Muscle layer of colon (tissue), 2 donors: Measurements from ENCODE around the gene SULF2.

Experiments used
- H3K27ac ChIP-seq: one replicate; pipeline ENCODE4 v1.7.0; 2013; ENCODE audit warnings: low read depth, mild to moderate bottlenecking, low read length, moderate library complexity
- H3K27me3 ChIP-seq, 2 donors: one replicate each; pipeline ENCODE4 v1.7.0; 2013; ENCODE audit warnings: low read length in 2 of 2, mild to moderate bottlenecking in 2 of 2; ENCODE audit not compliant: insufficient read depth in 2 of 2, control insufficient read depth in 1 of 2
- H3K36me3 ChIP-seq: one replicate; pipeline ENCODE4 v1.7.0; 2013; ENCODE audit warnings: mild to moderate bottlenecking, low read length; ENCODE audit not compliant: insufficient read depth
- H3K4me1 ChIP-seq: one replicate; pipeline ENCODE4 v1.7.0; 2013; ENCODE audit warnings: mild to moderate bottlenecking, low read length; ENCODE audit not compliant: insufficient read depth
- H3K4me3 ChIP-seq, 2 donors: one replicate each; pipeline ENCODE4 v1.7.0; 2013; ENCODE audit warnings: low read length in 2 of 2, low read depth in 1 of 2, mild to moderate bottlenecking in 1 of 2, moderate library complexity in 1 of 2
- H3K9ac ChIP-seq: one replicate; pipeline ENCODE4 v1.7.0; 2013; ENCODE audit warnings: low read length
- H3K9me3 ChIP-seq: one replicate; pipeline ENCODE4 v1.7.0; 2013; ENCODE audit warnings: mild to moderate bottlenecking, low read length
- donor health status: abdominal sarcoma.
- donor health status: Adenocarcinoma of cecum.

The SULF2 gene

DNA sequence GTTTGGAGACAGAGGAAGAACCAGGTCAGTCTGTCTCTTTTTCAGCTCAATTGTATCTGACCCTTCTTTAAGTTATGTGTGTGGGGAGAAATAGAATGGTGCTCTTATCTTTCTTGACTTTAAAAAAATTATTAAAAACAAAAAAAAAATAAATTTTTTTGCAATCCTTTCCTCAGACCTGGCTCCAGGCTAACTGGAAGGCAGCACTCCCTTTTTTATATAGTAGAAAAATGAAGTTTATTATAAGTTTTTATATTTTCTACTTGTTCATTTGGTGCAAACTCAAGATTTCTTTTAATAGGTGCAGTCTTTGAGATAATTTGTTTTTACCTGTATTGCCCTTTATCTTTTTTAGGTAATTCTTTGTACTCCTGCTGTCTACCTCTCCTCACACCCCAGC lies 129.6 kb downstream of the SULF2 start:
- H3K9me3 ChIP-seq = no peaks in the 10 kb centered on the region
- H3K27me3 ChIP-seq = no peaks in the 10 kb centered on the region
- peaks cover 34% of the 10 kb centered on the region for H3K36me3 ChIP-seq
- no peak overlapping the region for H3K9ac ChIP-seq
- no peak overlapping the region for H3K27ac ChIP-seq
- no peak overlapping the region for H3K4me3 ChIP-seq
- no peaks in the 10 kb centered on the region for H3K4me1 ChIP-seq

DNA sequence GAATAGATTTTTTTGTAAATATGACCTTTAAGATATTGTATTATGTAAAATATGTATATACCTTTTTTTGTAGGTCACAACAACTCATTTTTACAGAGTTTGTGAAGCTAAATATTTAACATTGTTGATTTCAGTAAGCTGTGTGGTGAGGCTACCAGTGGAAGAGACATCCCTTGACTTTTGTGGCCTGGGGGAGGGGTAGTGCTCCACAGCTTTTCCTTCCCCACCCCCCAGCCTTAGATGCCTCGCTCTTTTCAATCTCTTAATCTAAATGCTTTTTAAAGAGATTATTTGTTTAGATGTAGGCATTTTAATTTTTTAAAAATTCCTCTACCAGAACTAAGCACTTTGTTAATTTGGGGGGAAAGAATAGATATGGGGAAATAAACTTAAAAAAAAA lies 130.9 kb downstream of the SULF2 start:
- Histone ChIP-seq H3K36me3 (peaks cover 32% of the 10 kb centered on the region), H3K27ac (no peak overlapping the region), H3K9ac (no peak overlapping the region), H3K9me3 (no peaks in the 10 kb centered on the region), H3K4me3 (no peak overlapping the region), H3K4me1 (no peaks in the 10 kb centered on the region), H3K27me3 (no peaks in the 10 kb centered on the region)

DNA sequence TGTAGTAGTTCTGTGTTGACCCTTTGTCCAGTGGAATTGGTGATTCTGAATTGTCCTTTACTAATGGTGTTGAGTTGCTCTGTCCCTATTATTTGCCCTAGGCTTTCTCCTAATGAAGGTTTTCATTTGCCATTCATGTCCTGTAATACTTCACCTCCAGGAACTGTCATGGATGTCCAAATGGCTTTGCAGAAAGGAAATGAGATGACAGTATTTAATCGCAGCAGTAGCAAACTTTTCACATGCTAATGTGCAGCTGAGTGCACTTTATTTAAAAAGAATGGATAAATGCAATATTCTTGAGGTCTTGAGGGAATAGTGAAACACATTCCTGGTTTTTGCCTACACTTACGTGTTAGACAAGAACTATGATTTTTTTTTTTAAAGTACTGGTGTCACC lies 131.4 kb downstream of the SULF2 start:
- peaks cover 32% of the 10 kb centered on the region for H3K36me3 ChIP-seq
- no peaks in the 10 kb centered on the region for H3K4me1 ChIP-seq
- H3K9ac ChIP-seq = no peak overlapping the region
- H3K27me3 ChIP-seq = no peaks in the 10 kb centered on the region
- H3K27ac ChIP-seq = no peak overlapping the region
- H3K4me3 ChIP-seq = no peak overlapping the region
- H3K9me3 ChIP-seq = no peaks in the 10 kb centered on the region

- Histone ChIP-seq H3K4me1 (no peaks in the 10 kb centered on the region), H3K36me3 (peaks cover 37% of the 10 kb centered on the region), H3K9me3 (no peaks in the 10 kb centered on the region), H3K27me3 (no peaks in the 10 kb centered on the region), H3K9ac (no peak overlapping the region), H3K27ac (no peak overlapping the region), H3K4me3 (no peak overlapping the region)
These were observed 132.5 kb downstream of the SULF2 start for GRCh38 chr20:47652794-47653193.

DNA sequence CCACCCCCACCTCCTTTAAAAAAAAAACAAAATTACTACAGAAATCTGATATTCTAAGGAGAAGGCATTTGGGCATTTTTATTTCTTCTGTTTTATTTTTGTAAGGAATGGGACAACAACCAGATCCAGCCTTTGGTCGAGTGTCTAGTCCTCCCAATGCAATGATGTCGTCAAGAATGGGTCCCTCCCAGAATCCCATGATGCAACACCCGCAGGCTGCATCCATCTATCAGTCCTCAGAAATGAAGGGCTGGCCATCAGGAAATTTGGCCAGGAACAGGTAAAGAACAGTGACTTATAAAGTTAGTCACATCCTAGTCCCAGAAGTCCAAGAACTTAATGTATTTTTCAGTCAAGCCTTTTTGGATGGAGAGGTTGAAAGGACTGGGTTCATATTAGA lies 133.0 kb downstream of the SULF2 start:
- H3K4me3 ChIP-seq = no peak overlapping the region
- H3K36me3 ChIP-seq = peaks cover 37% of the 10 kb centered on the region
- H3K9ac ChIP-seq = no peak overlapping the region
- H3K9me3 ChIP-seq = no peaks in the 10 kb centered on the region
- no peak overlapping the region for H3K27ac ChIP-seq
- no peaks in the 10 kb centered on the region for H3K4me1 ChIP-seq
- no peaks in the 10 kb centered on the region for H3K27me3 ChIP-seq

DNA sequence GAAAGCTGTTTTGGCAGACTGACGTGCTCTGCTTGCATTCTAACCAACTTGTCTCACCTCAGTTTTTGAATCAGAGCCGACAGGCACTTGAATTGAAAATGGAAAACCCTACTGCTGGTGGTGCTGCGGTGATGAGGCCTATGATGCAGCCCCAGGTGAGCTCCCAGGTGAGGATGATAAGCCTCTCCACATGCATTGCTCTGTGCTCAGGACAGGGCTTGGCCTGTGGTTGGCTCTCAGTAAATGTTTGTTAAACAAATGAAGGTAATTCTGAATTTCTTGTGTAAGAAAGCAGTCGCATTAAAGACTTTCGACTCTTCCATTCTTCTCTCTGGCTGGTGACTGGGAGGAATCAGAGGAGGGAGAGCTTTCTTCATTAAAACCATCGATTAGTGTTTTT lies 136.3 kb downstream of the SULF2 start:
- Histone ChIP-seq H3K4me3 (no peak overlapping the region), H3K9me3 (no peaks in the 10 kb centered on the region), H3K4me1 (no peaks in the 10 kb centered on the region), H3K9ac (no peak overlapping the region), H3K36me3 (peaks cover 39% of the 10 kb centered on the region), H3K27me3 (no peaks in the 10 kb centered on the region), H3K27ac (no peak overlapping the region)

GRCh38 chr20:47647994-47648393 lies 137.3 kb downstream of the SULF2 start:
- no peaks in the 10 kb centered on the region for H3K27me3 ChIP-seq
- no peak overlapping the region for H3K9ac ChIP-seq
- no peaks in the 10 kb centered on the region for H3K4me1 ChIP-seq
- no peak overlapping the region for H3K4me3 ChIP-seq
- no peak overlapping the region for H3K27ac ChIP-seq
- no peaks in the 10 kb centered on the region for H3K9me3 ChIP-seq
- peaks cover 31% of the 10 kb centered on the region for H3K36me3 ChIP-seq

DNA sequence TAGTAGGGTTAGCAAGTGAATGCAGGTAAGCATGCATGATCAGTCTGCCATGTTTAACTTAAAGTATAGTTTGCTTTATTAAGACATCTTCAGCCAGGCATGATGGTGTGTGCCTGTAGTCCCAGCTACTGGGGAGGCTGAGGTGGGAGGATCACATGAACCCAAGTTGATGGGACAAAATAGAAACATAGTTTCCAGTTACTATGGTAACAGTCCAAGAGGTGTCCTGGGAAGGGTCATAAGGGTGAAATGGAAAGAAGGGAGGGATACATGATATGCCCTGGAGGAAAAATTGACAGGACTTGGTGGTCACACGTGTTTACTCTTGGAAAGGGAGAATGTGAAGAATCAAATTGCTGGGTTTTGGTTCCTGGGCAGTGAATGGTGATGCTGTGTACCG lies 139.6 kb downstream of the SULF2 start:
- H3K27me3 ChIP-seq = no peaks in the 10 kb centered on the region
- H3K27ac ChIP-seq = no peak overlapping the region
- no peak overlapping the region for H3K4me3 ChIP-seq
- no peaks in the 10 kb centered on the region for H3K9me3 ChIP-seq
- no peaks in the 10 kb centered on the region for H3K4me1 ChIP-seq
- peaks cover 34% of the 10 kb centered on the region for H3K36me3 ChIP-seq
- H3K9ac ChIP-seq = no peak overlapping the region

DNA sequence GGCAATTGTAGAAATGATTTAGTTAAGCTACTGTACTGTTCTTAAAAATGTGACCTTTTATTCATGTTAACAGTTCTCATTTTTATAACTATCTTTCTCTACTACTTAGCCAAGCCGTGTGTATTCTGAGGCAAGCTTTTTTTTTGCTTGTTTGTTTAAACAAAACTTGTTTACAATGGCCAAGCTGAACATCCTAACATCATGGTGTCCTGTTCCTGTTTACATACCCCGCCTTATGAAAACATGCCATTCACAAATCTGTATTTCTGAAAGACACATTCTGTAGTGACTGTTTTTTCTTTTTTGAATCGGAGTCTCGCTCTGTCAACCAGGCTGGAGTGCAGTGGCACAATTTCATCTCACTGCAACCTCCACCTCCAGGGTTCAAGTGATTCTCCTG lies 142.7 kb downstream of the SULF2 start:
- H3K4me3 ChIP-seq = no peak overlapping the region
- no peaks in the 10 kb centered on the region for H3K4me1 ChIP-seq
- peaks cover 39% of the 10 kb centered on the region for H3K36me3 ChIP-seq
- no peaks in the 10 kb centered on the region for H3K27me3 ChIP-seq
- H3K9ac ChIP-seq = no peak overlapping the region
- H3K9me3 ChIP-seq = no peaks in the 10 kb centered on the region
- H3K27ac ChIP-seq = no peak overlapping the region

- Histone ChIP-seq H3K9ac (no peak overlapping the region), H3K27me3 (no peaks in the 10 kb centered on the region), H3K36me3 (peaks cover 42% of the 10 kb centered on the region), H3K9me3 (no peaks in the 10 kb centered on the region), H3K27ac (no peak overlapping the region), H3K4me3 (no peak overlapping the region), H3K4me1 (no peaks in the 10 kb centered on the region)
These were observed 143.2 kb downstream of the SULF2 start for GRCh38 chr20:47642118-47642517.

DNA sequence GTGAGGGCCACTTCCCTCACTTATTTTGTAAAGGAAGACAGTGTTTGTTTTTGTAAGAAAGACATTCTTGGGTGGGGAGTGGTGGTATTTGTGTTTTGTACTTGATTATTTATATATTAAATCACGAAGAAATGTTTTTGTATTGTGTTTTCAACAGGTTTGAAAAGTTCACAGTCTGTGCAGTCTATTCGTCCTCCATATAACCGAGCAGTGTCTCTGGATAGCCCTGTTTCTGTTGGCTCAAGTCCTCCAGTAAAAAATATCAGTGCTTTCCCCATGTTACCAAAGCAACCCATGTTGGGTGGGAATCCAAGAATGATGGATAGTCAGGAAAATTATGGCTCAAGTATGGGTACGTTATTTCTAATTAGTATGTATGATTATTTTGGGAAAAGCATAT lies 146.4 kb downstream of the SULF2 start:
- Histone ChIP-seq H3K4me3 (no peak overlapping the region), H3K27ac (no peak overlapping the region), H3K9ac (no peak overlapping the region), H3K27me3 (no peaks in the 10 kb centered on the region), H3K36me3 (peaks cover 52% of the 10 kb centered on the region), H3K4me1 (no peaks in the 10 kb centered on the region), H3K9me3 (no peaks in the 10 kb centered on the region)

- no peaks in the 10 kb centered on the region for H3K27me3 ChIP-seq
- peaks cover 47% of the 10 kb centered on the region for H3K36me3 ChIP-seq
- H3K4me3 ChIP-seq = no peak overlapping the region
- no peaks in the 10 kb centered on the region for H3K9me3 ChIP-seq
- H3K27ac ChIP-seq = no peak overlapping the region
- no peak overlapping the region for H3K9ac ChIP-seq
- H3K4me1 ChIP-seq = no peaks in the 10 kb centered on the region
These were observed 150.0 kb downstream of the SULF2 start for GRCh38 chr20:47635256-47635655.
